ENCODE data around the gene EGFL7.
"Not testable (repeated sequence)": the region's sequence is repeated elsewhere in the genome, so short reads cannot be mapped to it uniquely, and the experiment has no call there.

Gene EGFL7

GRCh38 chr9:136625101-136626065 is 37.3 kb upstream of the EGFL7 start:
- no peak for DNase-seq

DNA sequence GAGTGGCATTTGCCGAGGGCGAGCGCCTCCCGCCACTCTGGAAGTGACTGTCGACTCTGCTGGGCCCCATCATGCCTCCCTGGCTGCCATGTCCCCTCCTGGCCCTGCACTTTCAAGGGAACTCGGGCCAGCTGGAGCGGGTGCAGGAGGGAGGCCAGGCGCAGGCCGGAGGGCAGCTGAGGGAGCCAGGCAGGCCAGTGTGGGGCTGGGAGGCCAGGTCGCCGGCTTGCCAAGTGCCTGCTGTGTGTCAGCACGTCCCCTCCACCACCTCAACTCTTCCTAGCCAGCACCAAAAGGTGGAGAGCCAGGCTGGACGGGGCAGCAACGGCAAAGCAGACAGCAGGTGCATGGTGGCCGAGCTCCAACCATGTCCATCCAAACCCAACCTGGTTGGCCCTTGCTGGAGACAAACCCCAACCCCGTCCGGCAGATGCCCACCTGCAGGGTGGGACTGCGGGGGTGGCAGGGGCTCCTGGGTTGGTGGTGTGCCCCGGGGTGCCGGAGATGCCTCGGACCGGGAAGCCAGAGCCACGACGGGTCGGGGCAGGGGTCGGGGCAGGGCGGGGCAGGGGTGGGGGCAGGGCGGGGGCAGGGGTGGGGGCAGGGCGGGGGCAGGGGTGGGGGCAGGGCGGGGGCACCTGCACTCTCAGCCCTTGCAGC is 36.5 kb upstream of the EGFL7 start:
- DNase-seq: no peak

- DNase-seq: no peak
Measured at GRCh38 chr9:136626740-136627642, 35.7 kb upstream of the EGFL7 start.

GRCh38 chr9:136627703-136628102 is 35.0 kb upstream of the EGFL7 start:
- no peak for DNase-seq

DNA sequence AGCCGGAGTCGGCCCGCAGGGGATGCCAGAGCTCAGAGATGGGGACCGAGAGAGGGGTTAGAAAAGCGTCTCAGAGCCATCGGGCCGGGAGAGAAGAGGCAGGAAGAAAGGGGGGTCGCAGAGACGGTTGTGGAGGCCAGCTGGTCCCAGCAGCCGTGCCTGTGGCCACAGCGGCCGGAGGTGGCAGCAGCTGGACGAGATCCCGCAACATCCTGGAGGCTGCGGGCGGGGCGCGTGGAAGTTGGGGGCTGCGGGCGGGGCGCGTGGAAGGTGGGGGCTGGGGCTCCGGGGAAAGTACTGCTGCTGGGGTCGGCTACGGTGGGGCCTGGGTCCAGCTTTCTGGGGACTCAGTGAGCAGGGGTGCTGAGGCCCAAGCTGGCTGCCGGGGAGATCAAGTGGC is 34.4 kb upstream of the EGFL7 start:
- no peak for DNase-seq

GRCh38 chr9:136629001-136629878 is 33.5 kb upstream of the EGFL7 start:
- DNase-seq: no peak

- DNase-seq: peak; percentile 53
Measured at GRCh38 chr9:136629879-136630661, 32.6 kb upstream of the EGFL7 start.

DNA sequence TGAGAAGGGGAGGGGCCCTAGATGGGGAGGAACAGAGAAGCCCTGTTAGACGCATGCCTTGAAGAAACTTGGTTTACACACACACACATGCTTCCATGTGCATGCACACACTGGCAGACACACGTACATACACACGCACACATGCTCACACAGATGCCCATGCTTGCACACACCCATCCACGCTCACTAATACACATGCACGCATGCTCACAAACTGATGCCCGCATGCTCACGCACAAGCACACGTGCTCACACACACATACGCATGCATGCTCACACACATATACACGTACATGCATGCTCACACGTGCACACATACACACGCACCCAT is 32.1 kb upstream of the EGFL7 start:
- DNase-seq: no peak

GRCh38 chr9:136631038-136632000 is 31.4 kb upstream of the EGFL7 start:
- DNase-seq: peak; percentile 71

DNA sequence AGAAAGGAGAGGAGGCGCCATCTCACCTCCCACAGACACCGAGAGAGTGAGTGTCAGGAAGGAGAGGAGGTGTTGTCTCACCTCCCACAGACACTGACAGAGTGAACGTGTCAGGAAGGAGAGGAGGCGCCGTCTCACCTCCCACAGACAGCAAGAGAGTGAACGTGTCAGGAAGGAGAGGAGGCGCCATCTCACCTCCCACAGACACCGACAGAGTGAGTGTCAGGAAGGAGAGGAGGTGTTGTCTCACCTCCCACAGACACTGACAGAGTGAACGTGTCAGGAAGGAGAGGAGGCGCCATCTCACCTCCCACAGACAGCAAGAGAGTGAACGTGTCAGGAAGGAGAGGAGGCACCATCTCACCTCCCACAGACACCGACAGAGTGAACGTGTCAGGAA is 30.6 kb upstream of the EGFL7 start:
- DNase-seq: peak; percentile 19

DNA sequence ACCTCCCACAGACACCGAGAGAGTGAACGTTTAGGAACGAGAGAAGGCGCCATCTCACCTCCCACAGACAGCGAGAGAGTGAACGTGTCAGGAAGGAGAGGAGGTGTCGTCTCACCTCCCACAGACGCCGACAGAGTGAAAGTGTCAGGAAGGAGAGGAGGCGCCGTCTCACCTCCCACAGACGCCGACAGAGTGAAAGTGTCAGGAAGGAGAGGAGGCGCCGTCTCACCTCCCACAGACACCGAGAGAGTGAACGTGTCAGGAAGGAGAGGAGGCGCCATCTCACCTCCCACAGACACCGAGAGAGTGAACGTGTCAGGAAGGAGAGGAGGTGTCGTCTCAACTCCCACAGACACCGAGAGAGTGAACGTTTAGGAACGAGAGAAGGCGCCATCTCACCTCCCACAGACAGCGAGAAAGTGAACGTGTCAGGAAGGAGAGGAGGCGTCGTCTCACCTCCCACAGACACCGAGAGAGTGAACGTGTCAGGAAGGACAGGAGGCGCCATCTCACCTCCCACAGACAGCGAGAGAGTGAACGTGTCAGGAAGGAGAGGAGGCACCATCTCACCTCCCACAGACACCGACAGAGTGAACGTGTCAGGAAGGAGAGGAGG is 30.1 kb upstream of the EGFL7 start:
- not testable (repeated sequence) for DNase-seq

DNA sequence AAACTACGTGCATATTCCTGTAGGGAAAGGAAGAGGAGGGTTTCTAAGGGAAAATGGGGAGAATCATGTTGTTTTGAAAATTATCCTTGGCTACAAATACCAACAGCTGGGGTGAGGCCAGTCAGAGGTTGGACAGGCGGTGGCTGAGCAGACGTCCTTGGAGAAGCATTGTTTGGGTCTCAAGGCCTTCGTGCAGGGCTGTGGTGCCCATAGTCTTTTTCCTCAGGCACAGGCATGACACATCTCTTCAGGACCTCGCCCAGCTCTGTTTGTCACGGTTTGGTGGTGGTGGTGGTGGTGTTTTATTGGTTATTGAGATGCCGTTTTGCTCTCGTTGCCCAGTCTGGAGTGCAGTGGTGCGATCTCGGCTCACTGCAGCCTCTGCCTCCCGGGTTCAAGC is 27.8 kb upstream of the EGFL7 start:
- DNase-seq: no peak

GRCh38 chr9:136640171-136641111 is 22.3 kb upstream of the EGFL7 start:
- no peak for DNase-seq

DNA sequence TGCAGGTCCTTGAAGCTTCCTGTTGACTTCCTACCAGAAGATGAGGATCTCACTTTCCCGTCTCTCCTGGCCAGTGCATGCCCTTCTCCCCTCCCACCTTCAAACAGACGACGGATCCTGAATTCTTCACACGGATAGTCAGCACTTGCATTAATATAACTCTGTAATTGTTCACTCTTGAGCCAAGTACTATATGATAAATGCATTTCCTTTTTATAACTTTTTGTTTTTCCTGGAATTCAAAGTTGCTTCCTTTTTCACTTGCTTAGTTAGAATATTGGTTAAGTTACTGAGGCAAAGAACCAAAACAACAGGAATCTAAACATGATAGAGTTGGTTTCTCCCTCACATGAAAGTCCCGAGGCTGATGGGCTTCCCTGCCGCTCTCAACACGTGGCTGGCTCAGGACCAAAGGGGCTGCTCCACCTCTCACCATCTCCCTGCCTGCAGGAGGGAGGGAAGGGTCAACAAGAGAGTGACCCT is 20.2 kb upstream of the EGFL7 start:
- no peak for DNase-seq

DNA sequence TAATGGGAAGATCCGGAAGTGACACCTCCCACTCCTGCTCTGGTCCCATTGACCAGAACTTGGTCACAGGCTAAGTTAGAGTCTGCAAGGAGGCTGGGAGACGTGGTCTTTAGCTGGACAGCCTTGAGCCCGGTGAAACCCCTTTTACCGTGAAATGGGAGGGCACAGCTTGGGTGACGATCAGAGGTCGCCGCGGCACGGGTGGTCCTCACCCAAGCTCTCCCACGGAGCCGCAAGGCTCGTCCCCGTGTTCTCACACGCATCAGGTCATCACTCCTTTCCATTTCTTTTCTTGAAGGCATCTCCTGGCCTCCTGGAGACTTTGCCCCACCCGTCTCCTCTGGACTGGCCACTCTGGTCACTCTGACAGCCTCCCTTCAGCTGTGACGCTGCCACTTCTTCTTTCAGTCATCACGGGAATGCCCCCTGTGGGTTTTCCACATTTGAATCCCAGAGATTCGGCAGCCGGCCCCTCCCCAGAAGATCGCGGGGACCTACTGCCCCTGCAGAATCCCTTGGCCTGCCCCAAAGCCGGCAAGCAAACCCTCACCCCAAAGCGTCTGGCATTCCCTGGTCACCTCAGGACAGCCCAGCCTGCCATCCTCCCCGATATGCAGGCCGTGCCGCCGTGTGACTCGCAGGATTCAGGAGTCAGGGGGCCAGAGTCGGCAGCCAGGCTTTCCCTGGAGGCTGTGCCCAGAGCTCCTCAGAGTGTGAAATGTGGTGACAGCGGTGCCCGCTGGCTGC is 18.9 kb upstream of the EGFL7 start:
- no peak for DNase-seq

- DNase-seq: no peak
Measured at GRCh38 chr9:136644343-136644592, 18.4 kb upstream of the EGFL7 start.

GRCh38 chr9:136644593-136645351 is 17.9 kb upstream of the EGFL7 start:
- peak; percentile 58 for DNase-seq
